Measurements from ENCODE around the gene RHBDL3. TPM values are rescaled to one million over a fixed set of nuclear protein-coding genes. Genes with fewer than 3 reads are reported as not detected.
"Not testable (repeated sequence)": the region's sequence is repeated elsewhere in the genome, so short reads cannot be mapped to it uniquely, and the experiment has no call there.

The RHBDL3 gene
- total RNA-seq, 1 donor from 2014 or later, result 0.12 TPM

DNA sequence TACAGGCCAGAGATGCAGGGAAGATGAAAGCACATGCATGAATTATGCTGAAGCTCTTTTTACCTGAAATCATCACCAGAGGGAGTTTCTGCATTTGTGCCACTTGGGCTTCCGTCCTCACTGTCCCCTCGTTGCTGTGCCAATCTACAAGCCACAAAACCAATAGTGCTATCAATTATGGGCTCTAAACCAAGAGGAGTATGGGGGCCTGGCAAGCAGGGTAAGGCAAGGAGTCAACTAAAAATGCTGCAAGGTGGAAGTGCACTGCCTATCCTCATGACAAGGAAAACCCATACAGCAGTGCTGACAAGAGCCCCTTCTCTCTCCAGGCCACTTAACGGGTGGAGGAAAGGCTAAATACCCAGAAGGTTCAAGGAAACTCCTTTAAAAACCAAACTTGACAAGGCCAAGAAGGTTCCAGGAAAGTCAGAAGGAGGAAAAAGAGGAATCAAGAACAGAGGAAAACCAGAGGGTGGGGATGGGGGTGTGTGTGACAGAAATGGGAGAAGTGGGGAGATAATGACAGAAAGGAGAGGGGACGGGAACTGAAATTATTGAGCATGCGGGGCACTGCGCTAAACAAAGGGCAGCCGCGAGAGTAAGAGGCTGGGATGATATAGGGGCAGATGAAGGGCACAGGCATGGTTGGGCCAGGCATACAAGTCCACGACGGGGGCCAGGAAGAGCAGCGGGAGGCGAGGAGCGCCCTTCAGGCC is 75.7 kb downstream of the RHBDL3 start:
- H3K4me1 Mint-ChIP-seq, result peaks cover 21% of the 10 kb centered on the region
- no peaks in the 10 kb centered on the region for H3K27me3 Mint-ChIP-seq
- DNase-seq, result peak; percentile 88
- intact Hi-C loops (cut with micrococcal nuclease), result loop anchor here (1.0 kb wide), 1 partner anchor 9 kb away; the partner anchor contains the start of gene ZNF207
- no peaks in the 10 kb centered on the region for H3K9me3 Mint-ChIP-seq
- H3K27ac Mint-ChIP-seq, result peak overlapping the region; percentile 97
- H3K4me3 Mint-ChIP-seq, result peak overlapping the region; percentile 93
- H3K36me3 Mint-ChIP-seq (ENCODE audit: low read depth), result peaks cover 21% of the 10 kb centered on the region

DNA sequence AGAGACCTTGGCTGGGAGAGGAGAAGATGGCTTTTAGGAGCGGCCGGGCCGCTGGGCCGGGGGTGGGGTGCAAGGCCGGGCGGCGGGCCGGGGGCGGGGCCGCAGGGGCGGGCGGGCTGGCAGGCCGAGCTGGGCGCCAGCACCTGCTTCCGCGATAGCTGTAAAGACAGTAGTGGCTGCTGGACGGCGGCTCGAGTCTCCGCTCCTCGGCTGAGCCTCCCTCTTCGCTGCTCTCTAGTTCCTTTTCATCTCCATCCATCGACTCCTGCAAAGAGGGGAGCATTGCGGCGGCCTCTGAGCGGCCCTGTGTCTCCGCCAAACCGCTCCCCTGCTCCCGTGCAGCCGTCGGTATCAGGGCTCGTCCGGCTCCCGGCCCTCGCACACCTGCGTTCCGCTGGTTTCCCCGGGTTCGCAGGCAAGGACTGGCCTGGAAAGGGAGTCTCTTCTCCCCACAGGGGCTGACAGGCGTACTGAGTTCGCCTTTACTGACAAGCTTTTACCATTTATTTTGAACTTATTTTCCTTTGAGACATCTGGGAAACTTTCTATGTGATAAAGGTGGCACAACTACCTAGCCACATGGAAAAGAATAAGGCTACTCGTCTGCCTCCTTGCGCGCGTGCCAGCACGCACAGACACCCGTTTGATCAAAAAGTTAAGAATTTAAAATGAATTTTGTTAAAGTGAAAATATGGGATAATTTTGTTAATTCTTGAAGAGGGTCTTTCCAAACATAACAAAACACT is 76.4 kb downstream of the RHBDL3 start, which contains the start of gene C17orf75:
C17orf75 (minus strand) TSS at position 317 of the 746 bp plus-strand sequence; CDS start at position 283, 34 bp downstream.
- peak; percentile 94 for DNase-seq
- Mint-ChIP-seq H3K36me3 (ENCODE audit: low read depth) (peaks cover 21% of the 10 kb centered on the region), H3K27ac (peak within 1 kb of the TSS; percentile 97), H3K9me3 (no peaks in the 10 kb centered on the region), H3K4me3 (peak within 1 kb of the TSS; percentile 93), H3K27me3 (no peaks in the 10 kb centered on the region), H3K4me1 (peaks cover 21% of the 10 kb centered on the region)
- intact Hi-C loops (cut with micrococcal nuclease), result loop anchor here (1.0 kb wide), 1 partner anchor 8 kb away; the partner anchor contains the start of gene ZNF207

DNA sequence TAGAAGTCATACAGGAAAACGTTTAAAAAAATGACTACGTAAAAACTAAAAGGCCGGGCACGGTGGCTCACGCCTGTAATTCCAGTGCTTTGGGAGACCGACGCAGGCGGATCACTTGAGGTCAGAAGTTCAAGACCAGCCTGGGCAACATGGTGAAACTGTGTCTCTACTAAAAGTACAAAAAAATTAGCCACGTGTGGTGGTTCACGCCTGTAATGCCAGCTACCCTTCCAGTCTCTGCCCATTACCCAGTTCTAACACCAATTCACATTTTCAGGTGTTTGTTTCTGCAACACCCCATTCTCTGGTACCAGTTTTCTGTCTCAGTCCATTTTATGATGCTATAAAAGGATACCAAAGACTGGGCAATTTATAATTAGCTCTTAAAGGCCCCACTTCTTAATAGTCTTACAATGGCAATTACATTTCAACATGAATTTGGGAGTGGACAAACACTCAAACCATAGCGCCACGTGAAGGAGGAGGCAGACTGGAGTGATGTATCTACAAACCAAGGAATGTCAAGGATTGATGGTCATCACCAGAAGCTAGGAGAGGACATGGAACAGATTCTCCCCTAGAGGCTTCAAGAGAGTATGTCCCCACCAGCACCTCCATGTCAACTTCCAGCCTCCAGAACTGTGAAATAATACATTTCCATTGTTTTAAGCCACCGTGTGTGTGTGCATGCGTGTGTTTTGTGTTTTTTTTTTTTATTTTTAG is 77.1 kb downstream of the RHBDL3 start:
- Mint-ChIP-seq H3K4me1 (peaks cover 21% of the 10 kb centered on the region), H3K4me3 (peak overlapping the region; percentile 93), H3K27me3 (no peaks in the 10 kb centered on the region), H3K27ac (peak overlapping the region; percentile 93), H3K36me3 (ENCODE audit: low read depth) (peaks cover 19% of the 10 kb centered on the region), H3K9me3 (no peaks in the 10 kb centered on the region)
- no peak for DNase-seq
- intact Hi-C loops (cut with micrococcal nuclease), result no loop called here

DNA sequence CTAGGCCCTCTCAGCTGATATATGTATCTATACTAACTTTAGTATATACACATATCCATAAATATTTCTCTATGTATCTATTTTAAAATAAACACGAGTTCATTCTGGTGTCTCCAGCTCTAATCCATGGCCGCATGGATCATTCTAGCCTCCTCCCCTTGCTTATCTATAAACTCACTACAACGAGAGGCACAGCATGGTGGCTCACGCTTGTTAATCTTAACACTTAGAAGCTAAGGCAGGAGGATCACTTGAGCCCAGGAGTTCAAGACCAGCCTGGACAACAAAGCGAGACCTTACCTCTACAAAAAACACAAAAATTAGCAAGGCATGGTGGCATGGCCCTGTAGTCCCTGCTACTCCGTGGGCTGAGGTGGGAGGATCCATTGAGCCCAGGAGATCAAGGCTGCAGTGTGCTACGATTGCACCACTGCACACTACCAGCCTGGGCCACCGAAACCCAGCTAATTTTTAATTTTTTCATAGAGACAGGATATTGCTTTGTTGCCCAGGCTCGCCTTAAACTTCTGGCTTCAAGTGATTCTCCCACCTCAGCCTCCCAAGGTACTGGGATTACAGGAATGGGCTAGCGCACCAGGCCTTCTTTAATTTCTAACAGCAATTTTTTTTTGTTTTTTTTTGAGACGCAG is 80.4 kb downstream of the RHBDL3 start:
- H3K4me1 Mint-ChIP-seq, result peaks cover 16% of the 10 kb centered on the region
- DNase-seq, result no peak
- H3K27ac Mint-ChIP-seq, result no peak overlapping the region
- H3K9me3 Mint-ChIP-seq, result no peaks in the 10 kb centered on the region
- no peak overlapping the region for H3K4me3 Mint-ChIP-seq
- H3K36me3 Mint-ChIP-seq (ENCODE audit: low read depth), result peaks cover 10% of the 10 kb centered on the region
- intact Hi-C loops (cut with micrococcal nuclease), result no loop called here
- H3K27me3 Mint-ChIP-seq, result no peaks in the 10 kb centered on the region

DNA sequence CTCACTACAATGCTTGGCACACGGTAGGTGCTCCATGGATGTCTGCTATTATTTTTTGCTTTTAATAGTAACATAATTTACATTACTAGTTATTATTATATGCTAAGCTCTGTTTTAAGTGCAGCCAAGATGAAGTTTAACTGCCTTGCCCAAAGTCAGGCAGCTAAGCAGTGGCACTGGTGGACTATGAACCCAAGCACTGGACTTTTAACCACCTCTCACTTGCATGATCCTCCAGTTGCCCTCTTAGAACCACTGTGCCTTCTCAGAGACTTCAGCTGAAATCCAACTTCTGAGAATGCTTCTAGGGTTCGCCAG is 82.8 kb downstream of the RHBDL3 start:
- intact Hi-C loops (cut with micrococcal nuclease), result no loop called here
- H3K27ac Mint-ChIP-seq, result peak overlapping the region; percentile 34
- no peaks in the 10 kb centered on the region for H3K27me3 Mint-ChIP-seq
- peaks cover 11% of the 10 kb centered on the region for H3K4me1 Mint-ChIP-seq
- H3K4me3 Mint-ChIP-seq, result peak overlapping the region; percentile 97
- peaks cover 27% of the 10 kb centered on the region for H3K36me3 Mint-ChIP-seq (ENCODE audit: low read depth)
- no peak for DNase-seq
- no peaks in the 10 kb centered on the region for H3K9me3 Mint-ChIP-seq

DNA sequence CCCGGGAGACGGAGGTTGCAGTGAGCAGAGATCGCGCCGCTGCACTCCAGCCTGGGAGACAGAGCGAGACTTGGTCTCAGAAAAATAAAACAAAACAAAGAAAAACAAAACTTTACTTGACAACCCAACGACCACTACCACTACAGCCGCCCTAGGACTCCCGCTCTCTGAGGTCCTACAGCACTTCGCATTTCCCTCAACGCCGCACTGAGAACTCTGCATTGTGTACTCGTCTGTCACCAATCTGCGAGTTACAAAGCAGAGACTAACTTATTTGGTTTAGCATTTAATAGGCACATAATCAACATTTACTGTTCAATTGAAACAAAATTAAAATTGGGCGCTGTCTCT is 83.8 kb downstream of the RHBDL3 start:
- Mint-ChIP-seq H3K36me3 (ENCODE audit: low read depth) (peaks cover 34% of the 10 kb centered on the region), H3K27me3 (no peaks in the 10 kb centered on the region), H3K9me3 (no peaks in the 10 kb centered on the region), H3K27ac (peak overlapping the region; percentile 99), H3K4me3 (peak overlapping the region; percentile 97), H3K4me1 (peaks cover 15% of the 10 kb centered on the region)
- intact Hi-C loops (cut with micrococcal nuclease), result no loop called here
- no peak for DNase-seq

DNA sequence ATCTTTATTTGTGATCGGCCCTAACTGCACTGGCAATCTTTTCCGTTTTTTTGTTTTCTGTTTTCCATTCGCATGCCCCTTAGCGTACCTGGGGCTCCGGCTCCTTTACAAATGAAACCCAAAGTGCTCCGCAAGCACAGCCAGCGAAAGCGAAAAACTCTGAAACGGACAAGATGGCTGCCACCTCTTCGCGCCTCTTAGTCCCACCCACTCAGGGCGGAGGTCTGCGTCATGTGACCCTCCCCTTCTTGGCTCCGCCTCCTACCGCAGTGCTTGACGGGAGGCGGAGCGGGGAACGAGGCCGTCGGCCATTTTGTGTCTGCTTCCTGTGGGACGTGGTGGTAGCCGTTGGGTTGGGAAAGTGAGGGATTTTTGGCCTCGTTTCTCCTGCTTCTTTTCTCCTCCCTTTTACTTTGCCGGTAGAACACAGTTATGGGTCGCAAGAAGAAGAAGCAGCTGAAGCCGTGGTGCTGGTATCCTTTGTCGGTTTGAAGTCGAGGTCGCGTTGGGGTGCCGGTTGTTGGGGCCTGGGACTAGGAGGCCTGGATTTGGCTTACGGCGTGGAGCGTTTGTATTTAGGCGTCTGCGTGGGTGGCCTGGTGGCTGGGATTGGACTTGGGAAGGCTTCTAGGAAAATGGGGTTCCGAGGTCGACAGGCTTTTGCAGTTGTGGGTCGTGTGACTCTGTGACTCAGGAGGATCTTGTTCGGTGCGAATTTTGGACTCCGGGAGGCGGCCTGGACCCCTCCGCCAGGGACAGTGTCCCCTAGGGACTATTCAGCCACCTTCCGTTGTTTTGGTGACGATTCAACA is 84.4 kb downstream of the RHBDL3 start, which contains the start of gene ZNF207:
ZNF207 (plus strand) TSS at position 304 of the 812 bp plus-strand sequence; CDS start at position 433, 129 bp downstream.
- H3K36me3 Mint-ChIP-seq (ENCODE audit: low read depth), result peaks cover 40% of the 10 kb centered on the region
- H3K4me1 Mint-ChIP-seq, result peaks cover 20% of the 10 kb centered on the region
- no peaks in the 10 kb centered on the region for H3K9me3 Mint-ChIP-seq
- H3K4me3 Mint-ChIP-seq, result peak within 1 kb of the TSS; percentile 97
- no peaks in the 10 kb centered on the region for H3K27me3 Mint-ChIP-seq
- intact Hi-C loops (cut with micrococcal nuclease), result loop anchor here (1.0 to 10.0 kb wide), 4 partner anchors 9 to 345 kb away; partner anchors contain the start of genes LRRC37B and PSMD11
- peak within 1 kb of the TSS; percentile 99 for H3K27ac Mint-ChIP-seq
- peak; percentile 99 for DNase-seq

DNA sequence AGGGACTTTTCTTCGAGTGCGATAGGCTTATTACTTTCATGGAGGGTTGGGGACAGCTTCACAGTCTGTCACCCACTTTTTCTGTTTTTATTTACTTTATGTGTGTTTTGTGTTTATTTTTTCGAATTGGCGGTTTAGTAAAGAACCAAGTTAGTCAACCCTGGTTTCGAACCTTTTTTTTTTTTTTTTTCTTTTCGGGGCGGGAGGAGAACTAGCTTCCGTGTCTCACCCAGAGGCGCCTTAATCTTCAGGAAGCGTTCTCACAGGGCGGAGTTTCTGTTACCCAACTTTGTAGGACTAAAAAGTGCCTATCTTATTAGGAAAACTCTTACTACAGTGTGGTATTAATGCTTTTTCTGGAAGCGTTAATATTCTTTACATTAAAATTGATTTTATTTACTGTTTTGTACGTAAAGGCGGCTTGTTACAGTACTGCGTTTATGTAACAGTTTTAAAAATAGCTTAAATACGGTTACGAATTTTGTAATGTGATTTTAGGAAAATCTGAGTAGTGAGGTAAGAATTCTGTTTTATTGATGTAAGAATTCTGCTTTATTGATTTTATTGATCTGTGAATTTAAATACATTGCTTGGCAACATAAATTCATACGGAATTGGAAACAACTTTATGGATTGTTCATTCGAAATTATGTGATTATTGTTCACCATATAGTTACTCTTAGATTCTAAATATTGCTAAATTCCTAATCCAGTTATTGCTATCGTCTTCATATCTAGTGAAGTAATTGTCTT is 85.2 kb downstream of the RHBDL3 start:
- Mint-ChIP-seq H3K9me3 (no peaks in the 10 kb centered on the region), H3K4me3 (peak overlapping the region; percentile 97), H3K36me3 (ENCODE audit: low read depth) (peaks cover 47% of the 10 kb centered on the region), H3K4me1 (peaks cover 27% of the 10 kb centered on the region), H3K27me3 (no peaks in the 10 kb centered on the region), H3K27ac (peak overlapping the region; percentile 99)
- intact Hi-C loops (cut with micrococcal nuclease), result loop anchor here (1.0 to 10.0 kb wide), 4 partner anchors 10 to 346 kb away; partner anchors contain the start of genes LRRC37B and PSMD11
- peak; percentile 85 for DNase-seq

DNA sequence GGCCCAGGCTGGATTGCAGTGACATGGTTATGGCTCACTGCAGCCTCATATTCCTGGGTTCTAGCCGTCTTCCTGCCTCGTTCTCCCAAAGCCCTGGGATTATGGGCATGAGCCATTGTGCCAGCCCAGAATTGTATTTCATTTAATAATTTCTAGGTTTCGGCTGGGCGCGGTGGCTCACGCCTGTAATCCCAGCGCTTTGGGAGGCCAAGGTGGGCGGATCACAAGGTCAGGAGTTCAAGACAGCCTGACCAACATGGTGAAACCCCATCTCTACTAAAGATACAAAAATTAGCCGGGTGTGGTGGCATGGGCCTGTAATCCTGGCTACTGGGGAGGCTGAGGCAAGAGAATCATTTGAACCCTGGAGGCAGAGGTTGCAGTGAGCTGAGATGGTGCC is 87.1 kb downstream of the RHBDL3 start:
- intact Hi-C loops (cut with micrococcal nuclease), result loop anchor here (10.0 kb wide), 1 partner anchor 348 kb away; the partner anchor contains the start of gene LRRC37B
- DNase-seq, H3K9me3 Mint-ChIP-seq, H3K27me3 Mint-ChIP-seq, H3K27ac Mint-ChIP-seq: not testable (repeated sequence)
- Mint-ChIP-seq H3K4me1 (peaks cover 34% of the 10 kb centered on the region), H3K36me3 (ENCODE audit: low read depth) (peaks cover 56% of the 10 kb centered on the region), H3K4me3 (peak overlapping the region; percentile 97)

DNA sequence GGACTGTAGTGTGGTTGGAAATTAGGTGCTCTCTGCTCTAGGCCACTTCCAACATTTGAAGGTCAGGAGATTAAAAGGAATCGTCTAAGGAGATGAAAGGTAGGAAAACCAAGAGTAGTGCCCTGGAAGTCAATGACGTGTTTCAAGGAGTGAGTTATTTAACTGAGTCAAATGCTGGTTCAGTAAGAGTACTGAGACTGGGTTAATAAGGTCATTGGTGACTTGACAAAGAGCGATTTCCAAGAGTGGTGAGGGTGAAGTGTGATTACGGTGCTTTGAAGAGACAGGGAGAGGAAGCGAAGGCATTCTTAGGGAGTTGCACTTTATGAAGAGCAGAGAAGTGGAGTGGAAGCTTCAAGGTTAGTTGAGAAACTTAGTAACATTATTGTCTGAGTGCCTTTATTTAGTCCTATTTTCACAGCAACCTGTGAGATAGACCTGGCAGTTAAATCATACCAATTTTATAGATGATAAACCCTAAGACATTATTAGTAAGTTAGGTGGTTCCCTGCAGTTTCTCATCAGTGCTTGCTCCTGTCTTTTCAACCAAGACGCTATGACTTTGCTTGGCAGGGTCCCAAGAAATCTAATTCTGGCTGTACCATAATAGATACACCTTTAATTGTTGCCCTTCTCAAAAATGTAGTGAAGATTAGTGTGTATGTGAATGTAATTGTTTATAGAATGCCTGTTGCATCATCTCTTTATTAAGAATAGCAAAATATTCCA is 90.2 kb downstream of the RHBDL3 start:
- Mint-ChIP-seq H3K36me3 (ENCODE audit: low read depth) (peaks cover 65% of the 10 kb centered on the region), H3K4me3 (peak overlapping the region; percentile 64), H3K27me3 (no peaks in the 10 kb centered on the region), H3K27ac (peak overlapping the region; percentile 30), H3K4me1 (peaks cover 33% of the 10 kb centered on the region), H3K9me3 (no peaks in the 10 kb centered on the region)
- DNase-seq, result peak; percentile 52
- intact Hi-C loops (cut with micrococcal nuclease), result loop anchor here (10.0 kb wide), 1 partner anchor 351 kb away; the partner anchor contains the start of gene LRRC37B

DNA sequence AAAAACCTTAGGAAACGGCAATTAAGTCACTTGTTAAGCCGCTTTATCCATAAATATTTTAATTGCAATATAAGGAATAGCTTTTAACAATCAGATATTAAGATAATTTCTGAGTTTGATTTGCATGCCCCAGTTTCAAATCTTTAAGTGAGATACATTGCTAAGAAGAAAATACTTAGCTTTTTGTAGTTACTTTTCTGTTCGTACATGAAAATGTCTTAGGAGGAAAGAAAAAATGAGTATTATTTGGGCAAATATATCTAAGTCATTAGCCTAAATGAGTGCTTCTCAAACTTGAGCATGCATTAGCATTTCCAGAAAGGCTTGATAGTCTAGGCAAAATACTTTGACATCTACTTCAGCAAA is 90.7 kb downstream of the RHBDL3 start:
- no peak overlapping the region for H3K27ac Mint-ChIP-seq
- no peak for DNase-seq
- no peaks in the 10 kb centered on the region for H3K9me3 Mint-ChIP-seq
- H3K4me1 Mint-ChIP-seq, result peaks cover 36% of the 10 kb centered on the region
- peaks cover 68% of the 10 kb centered on the region for H3K36me3 Mint-ChIP-seq (ENCODE audit: low read depth)
- no peaks in the 10 kb centered on the region for H3K27me3 Mint-ChIP-seq
- no peak overlapping the region for H3K4me3 Mint-ChIP-seq
- intact Hi-C loops (cut with micrococcal nuclease), result loop anchor here (10.0 kb wide), 1 partner anchor 352 kb away; the partner anchor contains the start of gene LRRC37B

All from activated CD4-positive, alpha-beta T cell treated with anti-CD3 and anti-CD28 coated beads, Interleukin-2, amount 10 ng/mL, durations not matched to agents 24 days and 14 days (primary cell).